DND-41 (cell line): Measurements from ENCODE around the gene NYNRIN.

ENCODE experiments used
- EZH2 ChIP-seq: IDR thresholded peaks from 3 replicates; pipeline ENCODE4 v1.6.1; 2012; ENCODE audit warnings: borderline replicate concordance, low read depth, mild to moderate bottlenecking, moderate library complexity, low read length, inconsistent platforms; ENCODE audit not compliant: severe bottlenecking
- TF ChIP-seq, protein P1 (sequence below): IDR thresholded peaks from 2 replicates; pipeline ENCODE4 v1.5.1; 2012; ENCODE audit warnings: borderline replicate concordance, low read length, moderate library complexity, mild to moderate bottlenecking; ENCODE audit not compliant: poor library complexity, severe bottlenecking; ENCODE audit errors: extremely low read depth

- TF ChIP-seq, protein P1, sequence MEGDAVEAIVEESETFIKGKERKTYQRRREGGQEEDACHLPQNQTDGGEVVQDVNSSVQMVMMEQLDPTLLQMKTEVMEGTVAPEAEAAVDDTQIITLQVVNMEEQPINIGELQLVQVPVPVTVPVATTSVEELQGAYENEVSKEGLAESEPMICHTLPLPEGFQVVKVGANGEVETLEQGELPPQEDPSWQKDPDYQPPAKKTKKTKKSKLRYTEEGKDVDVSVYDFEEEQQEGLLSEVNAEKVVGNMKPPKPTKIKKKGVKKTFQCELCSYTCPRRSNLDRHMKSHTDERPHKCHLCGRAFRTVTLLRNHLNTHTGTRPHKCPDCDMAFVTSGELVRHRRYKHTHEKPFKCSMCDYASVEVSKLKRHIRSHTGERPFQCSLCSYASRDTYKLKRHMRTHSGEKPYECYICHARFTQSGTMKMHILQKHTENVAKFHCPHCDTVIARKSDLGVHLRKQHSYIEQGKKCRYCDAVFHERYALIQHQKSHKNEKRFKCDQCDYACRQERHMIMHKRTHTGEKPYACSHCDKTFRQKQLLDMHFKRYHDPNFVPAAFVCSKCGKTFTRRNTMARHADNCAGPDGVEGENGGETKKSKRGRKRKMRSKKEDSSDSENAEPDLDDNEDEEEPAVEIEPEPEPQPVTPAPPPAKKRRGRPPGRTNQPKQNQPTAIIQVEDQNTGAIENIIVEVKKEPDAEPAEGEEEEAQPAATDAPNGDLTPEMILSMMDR, result no peak
- TF ChIP-seq EZH2, result peak; percentile 23
Measured at GRCh38 chr14:24368212-24368561, 30.6 kb upstream of the NYNRIN start.
